ENCODE data around the gene LRRC45.

DNA sequence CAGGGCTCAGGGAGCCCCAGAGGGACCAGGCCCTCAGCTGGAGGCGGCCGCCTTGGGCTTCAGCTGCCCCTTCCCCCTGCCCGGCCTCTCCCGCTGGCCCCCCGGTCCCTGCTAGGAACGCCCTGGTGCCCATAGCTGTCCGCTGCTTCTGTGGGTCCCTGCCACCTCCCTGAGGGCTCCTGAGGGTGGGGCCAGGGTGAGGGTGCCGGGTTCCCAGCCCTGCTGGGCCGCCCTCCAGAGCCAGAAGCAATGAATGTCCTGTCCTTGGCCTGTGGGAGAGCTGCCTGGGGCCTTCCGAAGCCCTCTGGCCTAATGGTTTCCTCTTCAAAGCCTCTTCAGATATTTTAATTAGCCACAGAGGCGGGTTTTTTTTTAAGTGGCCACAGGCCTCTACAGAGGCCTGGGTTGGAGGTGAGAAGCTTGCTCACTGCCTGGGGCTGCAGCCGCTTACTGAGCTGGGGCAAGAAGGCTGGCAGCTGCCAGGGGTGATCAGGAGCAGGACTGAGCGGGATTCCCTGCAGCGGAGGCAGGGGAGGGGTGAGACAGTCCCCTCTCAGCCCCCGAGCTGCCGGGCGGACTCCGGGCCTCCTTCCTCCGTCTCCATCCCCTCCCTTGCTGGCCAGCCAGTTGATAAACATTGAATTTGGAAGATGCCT, 10.3 kb upstream of the LRRC45 start:
- no peak for TF ChIP-seq ISL1 (CRISPR knock-in tag; IDR thresholded peaks at IDR 0.05)
- TF ChIP-seq ZFP3 (CRISPR knock-in tag; IDR thresholded peaks at IDR 0.05), result no peak
- no peak for TF ChIP-seq OSR1 (CRISPR knock-in tag; IDR thresholded peaks at IDR 0.05)
- no peak for TF ChIP-seq PPARA (CRISPR knock-in tag; IDR thresholded peaks at IDR 0.05; ENCODE audit: borderline replicate concordance)
- no peak for TF ChIP-seq TCF4 (CRISPR knock-in tag; IDR thresholded peaks at IDR 0.05; ENCODE audit: borderline replicate concordance)
- no peak for TF ChIP-seq ZNF70 (CRISPR knock-in tag; IDR thresholded peaks at IDR 0.05)
- no peak for TF ChIP-seq TSHZ2 (CRISPR knock-in tag; IDR thresholded peaks at IDR 0.05)
- TF ChIP-seq, protein P1, sequence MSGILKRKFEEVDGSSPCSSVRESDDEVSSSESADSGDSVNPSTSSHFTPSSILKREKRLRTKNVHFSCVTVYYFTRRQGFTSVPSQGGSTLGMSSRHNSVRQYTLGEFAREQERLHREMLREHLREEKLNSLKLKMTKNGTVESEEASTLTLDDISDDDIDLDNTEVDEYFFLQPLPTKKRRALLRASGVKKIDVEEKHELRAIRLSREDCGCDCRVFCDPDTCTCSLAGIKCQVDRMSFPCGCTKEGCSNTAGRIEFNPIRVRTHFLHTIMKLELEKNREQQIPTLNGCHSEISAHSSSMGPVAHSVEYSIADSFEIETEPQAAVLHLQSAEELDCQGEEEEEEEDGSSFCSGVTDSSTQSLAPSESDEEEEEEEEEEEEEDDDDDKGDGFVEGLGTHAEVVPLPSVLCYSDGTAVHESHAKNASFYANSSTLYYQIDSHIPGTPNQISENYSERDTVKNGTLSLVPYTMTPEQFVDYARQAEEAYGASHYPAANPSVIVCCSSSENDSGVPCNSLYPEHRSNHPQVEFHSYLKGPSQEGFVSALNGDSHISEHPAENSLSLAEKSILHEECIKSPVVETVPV (CRISPR knock-in tag; IDR thresholded peaks at IDR 0.05), result no peak
- no peak for TF ChIP-seq ZNF565 (CRISPR knock-in tag; conservative IDR thresholded peaks at IDR 0.05; ENCODE audit: low read depth)
- TF ChIP-seq ARNTL (CRISPR knock-in tag; IDR thresholded peaks at IDR 0.05; ENCODE audit: borderline replicate concordance, low read depth), result no peak
- TF ChIP-seq CREB5 (CRISPR knock-in tag; IDR thresholded peaks at IDR 0.05; ENCODE audit: low read depth), result no peak
- TF ChIP-seq, protein P2, sequence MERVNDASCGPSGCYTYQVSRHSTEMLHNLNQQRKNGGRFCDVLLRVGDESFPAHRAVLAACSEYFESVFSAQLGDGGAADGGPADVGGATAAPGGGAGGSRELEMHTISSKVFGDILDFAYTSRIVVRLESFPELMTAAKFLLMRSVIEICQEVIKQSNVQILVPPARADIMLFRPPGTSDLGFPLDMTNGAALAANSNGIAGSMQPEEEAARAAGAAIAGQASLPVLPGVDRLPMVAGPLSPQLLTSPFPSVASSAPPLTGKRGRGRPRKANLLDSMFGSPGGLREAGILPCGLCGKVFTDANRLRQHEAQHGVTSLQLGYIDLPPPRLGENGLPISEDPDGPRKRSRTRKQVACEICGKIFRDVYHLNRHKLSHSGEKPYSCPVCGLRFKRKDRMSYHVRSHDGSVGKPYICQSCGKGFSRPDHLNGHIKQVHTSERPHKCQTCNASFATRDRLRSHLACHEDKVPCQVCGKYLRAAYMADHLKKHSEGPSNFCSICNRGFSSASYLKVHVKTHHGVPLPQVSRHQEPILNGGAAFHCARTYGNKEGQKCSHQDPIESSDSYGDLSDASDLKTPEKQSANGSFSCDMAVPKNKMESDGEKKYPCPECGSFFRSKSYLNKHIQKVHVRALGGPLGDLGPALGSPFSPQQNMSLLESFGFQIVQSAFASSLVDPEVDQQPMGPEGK (CRISPR knock-in tag; IDR thresholded peaks at IDR 0.05; ENCODE audit: borderline replicate concordance), result no peak
- TF ChIP-seq ESRRG (CRISPR knock-in tag; IDR thresholded peaks at IDR 0.05), result no peak
